ENCODE measurements around the gene MILR1.

Gene MILR1

DNA sequence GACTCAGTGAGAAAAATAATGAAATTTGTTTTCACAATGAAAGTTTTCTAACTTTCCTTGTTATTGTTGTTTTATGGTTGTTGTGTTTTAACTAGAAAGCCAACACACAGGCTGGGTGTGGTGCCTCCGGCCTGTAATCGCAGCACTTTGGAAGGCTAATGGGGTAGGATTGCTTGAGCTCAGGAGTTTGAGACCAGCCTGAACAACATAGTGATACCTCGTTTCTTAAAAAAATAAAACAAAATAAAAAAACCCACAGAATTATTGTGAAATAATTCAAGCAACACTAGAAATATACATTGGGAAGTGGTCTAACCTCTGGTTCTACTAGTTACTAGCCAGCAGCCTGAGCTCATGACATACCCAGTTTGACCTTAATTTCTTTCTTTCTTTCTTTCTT, 630 bp downstream of the MILR1 start:
- TF ChIP-seq POLR2AphosphoS5 (IDR thresholded peaks at IDR 0.05; ENCODE audit: low read depth, low read length) (no peak), TAF1 (IDR thresholded peaks at IDR 0.05; ENCODE audit: borderline replicate concordance, insufficient read depth, low read length) (no peak), SIN3A (IDR thresholded peaks at IDR 0.05; ENCODE audit: borderline replicate concordance, insufficient read depth, low read length) (no peak), REST (IDR thresholded peaks at IDR 0.05; ENCODE audit: insufficient read depth in 1 of 2, low read depth in 2 of 2, low read length in 2 of 2) (no peak), FOXP2 (optimal IDR thresholded peaks at IDR 0.05; ENCODE audit: borderline replicate concordance, extremely low read depth, extremely low read length, insufficient read depth) (no peak)

DNA sequence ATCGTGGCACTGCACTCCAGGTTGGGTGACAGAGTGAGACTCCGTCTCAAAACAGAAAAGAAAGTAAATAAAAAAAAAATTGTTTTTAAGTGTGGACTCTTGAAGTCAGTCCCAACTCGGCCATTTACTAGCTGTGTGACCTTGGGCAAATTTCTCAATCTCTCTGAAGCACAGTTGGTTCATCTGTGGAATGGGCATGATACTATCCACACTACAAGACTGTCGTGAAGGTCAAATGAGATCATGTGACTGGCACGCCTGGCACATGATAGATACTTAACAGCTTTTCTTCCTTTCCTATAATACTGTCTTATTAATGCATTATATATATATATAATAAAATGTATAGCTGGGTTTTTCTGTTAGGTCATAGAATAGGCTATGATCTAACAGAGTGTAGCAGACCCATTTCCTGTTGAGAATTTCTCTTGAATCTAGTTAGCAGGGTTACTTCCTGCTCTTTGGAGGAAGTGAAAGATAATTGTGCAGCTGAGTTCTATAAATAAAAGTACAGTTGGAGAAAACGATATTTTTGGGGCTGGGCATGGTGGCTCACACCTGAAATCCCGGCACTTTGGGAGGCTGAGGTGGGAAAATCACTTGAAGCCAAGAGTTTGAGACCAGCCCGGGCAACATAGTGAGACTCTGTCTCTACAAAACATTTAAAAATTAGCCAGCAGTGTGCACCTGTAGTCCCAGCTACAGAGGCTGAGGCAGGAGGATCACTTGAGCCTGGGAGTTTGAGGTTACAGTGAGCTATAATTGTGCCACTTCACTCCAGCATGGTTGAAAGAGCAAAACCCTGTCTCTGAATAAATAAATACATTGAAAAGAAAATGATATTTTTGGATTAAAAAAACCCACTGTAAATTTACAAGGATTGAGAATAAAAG, 7.3 kb downstream of the MILR1 start:
- TF ChIP-seq POLR2AphosphoS5 (IDR thresholded peaks at IDR 0.05; ENCODE audit: low read depth, low read length) (no peak), REST (IDR thresholded peaks at IDR 0.05; ENCODE audit: insufficient read depth in 1 of 2, low read depth in 2 of 2, low read length in 2 of 2) (no peak), FOXP2 (optimal IDR thresholded peaks at IDR 0.05; ENCODE audit: borderline replicate concordance, extremely low read depth, extremely low read length, insufficient read depth) (no peak), SIN3A (IDR thresholded peaks at IDR 0.05; ENCODE audit: borderline replicate concordance, insufficient read depth, low read length) (no peak), TAF1 (IDR thresholded peaks at IDR 0.05; ENCODE audit: borderline replicate concordance, insufficient read depth, low read length) (no peak)

GRCh38 chr17:64457156-64457555, 8.2 kb downstream of the MILR1 start:
- no peak for TF ChIP-seq POLR2AphosphoS5 (IDR thresholded peaks at IDR 0.05; ENCODE audit: low read depth, low read length)
- TF ChIP-seq REST (IDR thresholded peaks at IDR 0.05; ENCODE audit: insufficient read depth in 1 of 2, low read depth in 2 of 2, low read length in 2 of 2) = no peak
- no peak for TF ChIP-seq SIN3A (IDR thresholded peaks at IDR 0.05; ENCODE audit: borderline replicate concordance, insufficient read depth, low read length)
- no peak for TF ChIP-seq FOXP2 (optimal IDR thresholded peaks at IDR 0.05; ENCODE audit: borderline replicate concordance, extremely low read depth, extremely low read length, insufficient read depth)
- no peak for TF ChIP-seq TAF1 (IDR thresholded peaks at IDR 0.05; ENCODE audit: borderline replicate concordance, insufficient read depth, low read length)

DNA sequence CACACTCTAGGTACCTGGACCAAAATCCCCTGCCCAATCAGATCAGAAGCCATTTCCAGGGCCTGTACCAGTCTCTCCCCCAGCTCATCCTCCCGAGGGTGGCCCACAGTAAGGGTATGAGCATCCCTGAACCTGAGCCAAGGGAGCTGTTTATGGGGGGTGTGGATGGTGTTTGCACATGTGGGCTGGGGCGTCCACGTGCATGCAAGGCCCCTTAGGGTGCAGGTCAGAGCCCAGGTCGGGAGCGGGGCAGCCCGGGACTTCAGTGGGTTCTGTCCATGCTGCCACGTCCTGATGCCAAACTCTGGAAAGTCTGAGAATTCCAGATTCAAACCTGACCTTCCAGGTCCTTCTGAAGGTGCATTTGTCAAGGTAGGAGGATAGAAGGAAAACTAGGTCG, 9.8 kb downstream of the MILR1 start:
- TF ChIP-seq TAF1 (IDR thresholded peaks at IDR 0.05; ENCODE audit: borderline replicate concordance, insufficient read depth, low read length) (no peak), FOXP2 (optimal IDR thresholded peaks at IDR 0.05; ENCODE audit: borderline replicate concordance, extremely low read depth, extremely low read length, insufficient read depth) (no peak), SIN3A (IDR thresholded peaks at IDR 0.05; ENCODE audit: borderline replicate concordance, insufficient read depth, low read length) (no peak), REST (IDR thresholded peaks at IDR 0.05; ENCODE audit: insufficient read depth in 1 of 2, low read depth in 2 of 2, low read length in 2 of 2) (no peak), POLR2AphosphoS5 (IDR thresholded peaks at IDR 0.05; ENCODE audit: low read depth, low read length) (no peak)
